ENCODE measurements around the gene UQCRQ. TPM values are rescaled to one million over a fixed set of nuclear protein-coding genes. Genes with fewer than 3 reads are reported as not detected.

UQCRQ gene
- total and polyA plus RNA-seq, 2 of the 13 experiments (the other 11 are each of a cell fraction or from before 2014, with no cell fraction given), result 257 to 575 TPM

- TF ChIP-seq RNF219 (CRISPR knock-in tag; IDR thresholded peaks at IDR 0.05) (no peak), ZNF646 (CRISPR knock-in tag; IDR thresholded peaks at IDR 0.05) (no peak), ZNF343 (CRISPR knock-in tag; IDR thresholded peaks at IDR 0.05) (no peak), ZFP36L1 (CRISPR knock-in tag; IDR thresholded peaks at IDR 0.05) (0 out of 2 replicates have a peak, but pooled peaks have one; percentile 4), ZSCAN9 (CRISPR knock-in tag; IDR thresholded peaks at IDR 0.05; ENCODE audit: borderline replicate concordance) (peak; percentile 57; the same call in 1 of the 2 replicates), ZNF512B (CRISPR knock-in tag; IDR thresholded peaks at IDR 0.05; ENCODE audit: borderline replicate concordance) (no peak), NFIC (IDR thresholded peaks at IDR 0.05; ENCODE audit: low read length) (no peak), ZMYM4 (CRISPR knock-in tag; IDR thresholded peaks at IDR 0.05) (no peak), ZNF251 (CRISPR knock-in tag; IDR thresholded peaks at IDR 0.05) (no peak), TP53 (CRISPR knock-in tag; conservative IDR thresholded peaks at IDR 0.05) (no peak), ZBTB7B (CRISPR knock-in tag; IDR thresholded peaks at IDR 0.05) (peak; percentile 67; the same call in 1 of the 2 replicates), IKZF1 (IDR thresholded peaks at IDR 0.05) (no peak), ZNF713 (CRISPR knock-in tag; IDR thresholded peaks at IDR 0.05) (no peak), TSC22D2 (CRISPR knock-in tag; IDR thresholded peaks at IDR 0.05; ENCODE audit: borderline replicate concordance) (no peak), ZNF746 (CRISPR knock-in tag; IDR thresholded peaks at IDR 0.05) (no peak), CSRNP1 (CRISPR knock-in tag; IDR thresholded peaks at IDR 0.05) (peak; percentile 22; the same call in 1 of the 2 replicates), ZNF143 (CRISPR knock-in tag; IDR thresholded peaks at IDR 0.05) (no peak), PAX8 (CRISPR knock-in tag; IDR thresholded peaks at IDR 0.05; ENCODE audit: borderline replicate concordance) (no peak)
Measured at GRCh38 chr5:132837868-132838267, 28.6 kb upstream of the UQCRQ start (continued).
